ENCODE measurements around the gene GOT2.
"Not testable (repeated sequence)": the region's sequence is repeated elsewhere in the genome, so short reads cannot be mapped to it uniquely, and the experiment has no call there.

GOT2 gene

GRCh38 chr16:58753711-58754134 lies 19.6 kb upstream of the GOT2 start:
- ChIA-PET POLR2A (no interaction called here), CTCF (no interaction called here)
- TF ChIP-seq FOXM1 (IDR thresholded peaks at IDR 0.05; ENCODE audit: borderline replicate concordance) (no peak), ZNF384 (IDR thresholded peaks at IDR 0.05) (no peak), L3MBTL2 (conservative IDR thresholded peaks at IDR 0.05) (no peak), FOXA1 (IDR thresholded peaks at IDR 0.05) (no peak), CTBP1 (IDR thresholded peaks at IDR 0.05; ENCODE audit: borderline replicate concordance) (no peak), SUZ12 (IDR thresholded peaks at IDR 0.05) (no peak), NFRKB (IDR thresholded peaks at IDR 0.05) (no peak), TARDBP (IDR thresholded peaks at IDR 0.05) (no peak), HDGF (IDR thresholded peaks at IDR 0.05; ENCODE audit: borderline replicate concordance) (no peak)
- DNase-seq (ENCODE audit: extremely low spot score): no peak

DNA sequence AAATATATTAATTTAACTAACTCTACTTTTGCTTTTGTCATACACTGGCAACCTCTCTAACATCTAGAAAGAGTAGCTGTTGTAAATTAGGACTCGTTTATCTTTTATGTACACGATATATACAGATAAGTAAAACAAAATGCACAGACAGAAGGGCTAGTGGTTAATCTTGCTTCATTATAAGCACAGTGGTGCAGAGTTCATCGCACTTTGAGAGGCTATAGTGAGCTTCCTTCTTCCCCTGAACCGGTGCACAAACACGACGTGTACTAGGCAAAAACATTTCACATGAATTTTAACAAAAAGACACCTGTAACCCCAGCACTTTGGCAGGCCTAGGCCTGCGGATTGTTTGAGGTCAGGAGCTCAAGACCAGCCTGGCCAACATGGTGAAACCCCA lies 10.4 kb upstream of the GOT2 start:
- POLR2A ChIA-PET: no interaction called here
- CTCF ChIA-PET: interaction anchor here (3.1 kb wide), 1 partner anchor 11 kb away, joined by 8 read pairs; no protein-coding TSS in a partner anchor
- DNase-seq (ENCODE audit: extremely low spot score): no peak
- TF ChIP-seq NFRKB (IDR thresholded peaks at IDR 0.05): no peak
- no peak for TF ChIP-seq ARNT (IDR thresholded peaks at IDR 0.05)
- no peak for TF ChIP-seq SP1 (IDR thresholded peaks at IDR 0.05)
- TF ChIP-seq FOXA1 (IDR thresholded peaks at IDR 0.05): no peak
- TF ChIP-seq ZNF384 (IDR thresholded peaks at IDR 0.05): no peak
- TF ChIP-seq FOXK2 (IDR thresholded peaks at IDR 0.05): no peak
- TF ChIP-seq L3MBTL2 (conservative IDR thresholded peaks at IDR 0.05): no peak
- no peak for TF ChIP-seq CTBP1 (IDR thresholded peaks at IDR 0.05; ENCODE audit: borderline replicate concordance)
- no peak for TF ChIP-seq ELF4 (IDR thresholded peaks at IDR 0.05)
- TF ChIP-seq FOXM1 (IDR thresholded peaks at IDR 0.05; ENCODE audit: borderline replicate concordance): no peak
- no peak for TF ChIP-seq TARDBP (IDR thresholded peaks at IDR 0.05)
- no peak for TF ChIP-seq LEF1 (IDR thresholded peaks at IDR 0.05; ENCODE audit: borderline replicate concordance)
- TF ChIP-seq PKNOX1 (IDR thresholded peaks at IDR 0.05): no peak
- no peak for TF ChIP-seq SUZ12 (IDR thresholded peaks at IDR 0.05)
- no peak for TF ChIP-seq HDGF (IDR thresholded peaks at IDR 0.05; ENCODE audit: borderline replicate concordance)
- no peak for TF ChIP-seq BHLHE40 (IDR thresholded peaks at IDR 0.05; ENCODE audit: borderline replicate concordance)

DNA sequence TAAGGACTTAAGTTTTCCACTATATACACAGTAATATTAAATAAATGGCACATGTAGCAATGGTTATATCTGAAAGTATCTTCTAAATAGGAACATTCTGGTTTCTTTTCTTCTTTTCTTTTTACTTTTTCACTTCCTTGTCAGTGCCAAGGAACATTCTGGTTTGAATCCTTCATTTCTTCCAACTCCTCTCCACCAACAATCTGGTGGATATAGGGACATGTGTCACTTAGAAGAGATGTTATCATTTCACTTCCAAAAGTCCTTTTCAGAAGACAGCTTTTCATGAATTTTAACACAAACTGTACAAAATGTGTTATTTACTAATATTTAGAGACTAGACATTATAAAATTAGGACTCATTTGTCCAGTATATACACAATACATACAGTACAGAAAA lies 7.9 kb upstream of the GOT2 start:
- DNase-seq (ENCODE audit: extremely low spot score): no peak
- TF ChIP-seq NFRKB (IDR thresholded peaks at IDR 0.05) (no peak), LEF1 (IDR thresholded peaks at IDR 0.05; ENCODE audit: borderline replicate concordance) (no peak), L3MBTL2 (conservative IDR thresholded peaks at IDR 0.05) (no peak), SUZ12 (IDR thresholded peaks at IDR 0.05) (no peak), PKNOX1 (IDR thresholded peaks at IDR 0.05) (no peak), ELF4 (IDR thresholded peaks at IDR 0.05) (no peak), FOXA1 (IDR thresholded peaks at IDR 0.05) (no peak), CTBP1 (IDR thresholded peaks at IDR 0.05; ENCODE audit: borderline replicate concordance) (no peak), FOXM1 (IDR thresholded peaks at IDR 0.05; ENCODE audit: borderline replicate concordance) (no peak)
- CTCF ChIA-PET: no interaction called here
- POLR2A ChIA-PET: no interaction called here

- TF ChIP-seq PKNOX1 (IDR thresholded peaks at IDR 0.05): no peak
- no peak for TF ChIP-seq FOXK2 (IDR thresholded peaks at IDR 0.05)
- no peak for TF ChIP-seq L3MBTL2 (conservative IDR thresholded peaks at IDR 0.05)
- TF ChIP-seq ZNF384 (IDR thresholded peaks at IDR 0.05): no peak
- TF ChIP-seq ARNT (IDR thresholded peaks at IDR 0.05): no peak
- no peak for TF ChIP-seq NFRKB (IDR thresholded peaks at IDR 0.05)
- TF ChIP-seq SP1 (IDR thresholded peaks at IDR 0.05): no peak
- no peak for TF ChIP-seq ELF4 (IDR thresholded peaks at IDR 0.05)
- no peak for TF ChIP-seq LEF1 (IDR thresholded peaks at IDR 0.05; ENCODE audit: borderline replicate concordance)
- TF ChIP-seq CTBP1 (IDR thresholded peaks at IDR 0.05; ENCODE audit: borderline replicate concordance): no peak
- no peak for TF ChIP-seq FOXA1 (IDR thresholded peaks at IDR 0.05)
- POLR2A ChIA-PET: no interaction called here
- CTCF ChIA-PET: no interaction called here
- no peak for DNase-seq (ENCODE audit: extremely low spot score)
These were observed 7.0 kb upstream of the GOT2 start for GRCh38 chr16:58741166-58741565.

DNA sequence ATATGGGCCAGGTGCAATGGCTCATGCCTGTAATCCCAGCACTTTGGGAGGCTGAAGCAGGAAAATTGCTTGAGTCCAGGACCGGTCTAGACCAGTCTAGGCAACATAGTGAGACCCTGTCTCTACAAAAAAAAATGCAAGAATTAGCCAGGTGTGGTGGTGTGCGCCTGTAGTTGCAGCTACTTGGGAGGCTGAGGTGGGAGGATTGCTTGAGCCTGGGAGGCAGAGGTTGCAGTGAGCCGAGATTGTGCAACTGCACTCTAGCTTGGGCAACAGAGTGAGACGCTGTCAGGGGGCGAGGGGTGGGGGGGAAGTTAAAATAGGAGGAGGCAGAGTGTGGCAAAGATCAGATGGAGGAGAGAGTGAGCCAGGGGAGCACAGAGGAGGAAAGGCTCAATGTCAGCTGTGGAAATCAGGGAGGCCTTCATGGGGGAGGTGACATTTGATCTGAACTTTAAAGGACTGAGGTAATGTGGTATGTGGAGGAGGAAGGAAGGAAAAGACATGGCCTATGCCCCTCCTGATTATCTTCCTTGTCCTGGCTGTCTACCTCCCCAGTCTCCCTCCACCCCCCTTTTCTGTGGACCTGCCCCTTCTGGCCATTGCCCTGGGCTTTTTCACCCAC lies 4.7 kb upstream of the GOT2 start:
- CTCF ChIA-PET: no interaction called here
- DNase-seq (ENCODE audit: extremely low spot score): no peak
- TF ChIP-seq FOXK2 (IDR thresholded peaks at IDR 0.05) (no peak), L3MBTL2 (conservative IDR thresholded peaks at IDR 0.05) (no peak), NFRKB (IDR thresholded peaks at IDR 0.05) (no peak), ELF4 (IDR thresholded peaks at IDR 0.05) (no peak), LEF1 (IDR thresholded peaks at IDR 0.05; ENCODE audit: borderline replicate concordance) (no peak), FOXA1 (IDR thresholded peaks at IDR 0.05) (no peak), SP1 (IDR thresholded peaks at IDR 0.05) (no peak), SUZ12 (IDR thresholded peaks at IDR 0.05) (no peak), ARNT (IDR thresholded peaks at IDR 0.05) (no peak), ZNF384 (IDR thresholded peaks at IDR 0.05) (no peak), CTBP1 (IDR thresholded peaks at IDR 0.05; ENCODE audit: borderline replicate concordance) (no peak), BHLHE40 (IDR thresholded peaks at IDR 0.05; ENCODE audit: borderline replicate concordance) (no peak), HDGF (IDR thresholded peaks at IDR 0.05; ENCODE audit: borderline replicate concordance) (no peak), TARDBP (IDR thresholded peaks at IDR 0.05) (no peak), FOXM1 (IDR thresholded peaks at IDR 0.05; ENCODE audit: borderline replicate concordance) (no peak), PKNOX1 (IDR thresholded peaks at IDR 0.05) (no peak)
- POLR2A ChIA-PET: no interaction called here

DNA sequence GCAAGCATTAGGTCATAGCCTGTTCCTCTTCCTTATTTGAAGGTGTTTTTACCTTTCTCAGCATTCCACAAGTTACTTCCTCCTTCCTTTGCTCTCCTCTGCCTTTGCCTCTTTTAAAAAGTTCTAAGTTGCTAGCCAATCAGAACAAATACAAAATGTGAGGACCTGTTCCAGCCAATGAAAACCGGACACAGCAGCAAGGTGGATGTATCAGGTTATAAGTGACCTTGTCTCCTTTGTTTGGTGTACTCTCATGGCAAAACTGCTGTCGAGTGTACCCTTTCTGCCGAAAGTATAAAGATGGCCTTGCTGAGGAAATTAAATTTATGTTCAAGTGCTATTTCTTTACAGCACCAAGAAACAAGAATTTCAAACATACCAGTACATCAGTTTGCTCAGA lies 2.2 kb upstream of the GOT2 start:
- DNase-seq (ENCODE audit: extremely low spot score); CTCF ChIA-PET; POLR2A ChIA-PET: not testable (repeated sequence)
